GM18499 (cell line): ENCODE data around the gene MFSD11.
A peak's percentile ranks its signal among the peaks of the same experiment; 100 is the strongest.
"Not testable (repeated sequence)": the region's sequence is repeated elsewhere in the genome, so short reads cannot be mapped to it uniquely, and the experiment has no call there.

Experiments
- ATAC-seq: cut with Tn5 transposase; IDR thresholded peaks from one replicate; pipeline ENCODE4 v1.9.1; 2021; ENCODE audit warnings: moderate number of reproducible peaks; ENCODE audit not compliant: insufficient read depth, unreplicated experiment

The MFSD11 gene

DNA sequence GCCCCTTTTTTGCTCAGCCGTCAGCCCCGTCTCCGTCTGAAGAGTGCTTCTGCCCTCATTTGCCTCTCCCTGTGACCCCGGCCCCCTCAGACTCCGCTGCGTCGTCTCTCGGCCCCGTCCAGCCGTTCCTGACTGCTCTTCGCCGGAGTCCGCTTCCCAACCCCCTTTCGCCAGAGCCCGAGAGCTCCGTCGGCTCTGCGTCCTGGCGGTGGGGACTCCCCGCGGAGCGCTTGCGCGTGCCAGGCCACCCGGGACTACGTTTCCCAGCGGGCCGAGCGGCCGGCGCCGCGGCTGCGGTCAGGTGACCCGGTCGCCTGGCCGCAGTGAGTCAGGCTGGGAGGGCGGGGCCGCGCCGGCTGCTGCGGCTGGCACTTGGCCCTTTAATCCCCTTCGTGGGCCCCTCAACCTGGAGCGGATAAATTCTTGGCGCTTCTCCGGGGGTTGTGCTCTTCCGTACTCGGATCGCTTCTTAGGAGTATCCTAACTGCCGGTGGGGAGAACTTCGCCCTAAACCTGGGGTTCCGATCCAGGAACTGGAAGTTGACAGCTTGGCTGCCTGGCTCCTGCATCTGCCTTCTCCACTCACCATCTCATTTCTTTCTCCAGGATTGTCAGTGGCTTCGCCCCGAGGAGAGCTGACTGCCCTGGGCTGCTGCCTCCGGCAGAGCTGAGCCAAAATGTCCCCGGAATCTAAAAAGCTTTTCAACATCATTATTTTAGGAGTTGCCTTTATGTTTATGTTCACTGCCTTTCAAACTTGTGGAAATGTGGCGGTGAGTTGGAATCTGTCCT, at the start of gene MFSD11:
TSS of gene MFSD11 (plus strand) at position 444 of the 792 bp plus-strand sequence. CDS start at position 678, 234 bp downstream.
- peak; percentile 29 for ATAC-seq

DNA sequence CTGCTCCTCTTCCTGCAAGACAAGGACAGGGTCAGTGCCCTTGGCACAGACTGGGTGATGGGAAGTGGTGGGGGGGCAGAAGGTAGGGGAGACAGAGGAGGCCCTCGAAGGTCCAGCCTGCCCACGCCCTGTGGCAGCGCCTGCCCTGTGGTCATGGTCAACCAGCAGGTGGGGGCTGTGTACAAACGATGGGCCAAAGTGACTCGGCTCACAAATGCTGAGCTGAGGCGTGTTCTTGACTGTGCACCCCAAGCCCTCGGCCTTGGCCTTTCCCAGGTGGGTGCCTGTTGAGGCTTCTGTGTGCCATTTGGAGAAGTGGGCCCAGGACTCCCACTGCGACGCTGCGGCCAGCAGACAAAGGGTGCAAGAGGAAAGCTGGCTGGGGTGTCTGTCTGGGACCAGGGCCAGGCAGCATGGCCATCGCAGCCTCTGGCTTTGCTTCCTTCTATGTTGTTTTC, 49.7 kb upstream of the MFSD11 start:
- ATAC-seq = no peak

DNA sequence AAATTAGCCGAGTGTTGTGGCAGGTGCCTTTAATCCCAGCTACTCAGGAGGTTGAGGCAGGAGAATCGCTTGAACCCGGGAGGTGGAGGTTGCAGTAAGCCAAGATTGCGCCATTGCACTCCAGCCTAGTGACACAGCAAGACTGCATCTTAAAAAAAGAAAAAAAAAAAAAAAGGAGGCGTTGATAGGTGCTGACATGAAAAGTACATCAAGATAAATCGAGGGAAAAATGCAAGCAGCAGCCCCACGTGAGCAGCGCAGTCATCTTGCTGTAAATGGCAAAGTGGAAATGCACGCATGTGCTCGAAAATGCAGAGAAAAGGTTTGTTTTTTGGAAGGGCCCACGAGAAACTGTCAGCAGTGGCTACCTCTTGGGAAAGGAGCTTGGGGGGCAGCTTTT, 48.1 kb upstream of the MFSD11 start:
- ATAC-seq = no peak

DNA sequence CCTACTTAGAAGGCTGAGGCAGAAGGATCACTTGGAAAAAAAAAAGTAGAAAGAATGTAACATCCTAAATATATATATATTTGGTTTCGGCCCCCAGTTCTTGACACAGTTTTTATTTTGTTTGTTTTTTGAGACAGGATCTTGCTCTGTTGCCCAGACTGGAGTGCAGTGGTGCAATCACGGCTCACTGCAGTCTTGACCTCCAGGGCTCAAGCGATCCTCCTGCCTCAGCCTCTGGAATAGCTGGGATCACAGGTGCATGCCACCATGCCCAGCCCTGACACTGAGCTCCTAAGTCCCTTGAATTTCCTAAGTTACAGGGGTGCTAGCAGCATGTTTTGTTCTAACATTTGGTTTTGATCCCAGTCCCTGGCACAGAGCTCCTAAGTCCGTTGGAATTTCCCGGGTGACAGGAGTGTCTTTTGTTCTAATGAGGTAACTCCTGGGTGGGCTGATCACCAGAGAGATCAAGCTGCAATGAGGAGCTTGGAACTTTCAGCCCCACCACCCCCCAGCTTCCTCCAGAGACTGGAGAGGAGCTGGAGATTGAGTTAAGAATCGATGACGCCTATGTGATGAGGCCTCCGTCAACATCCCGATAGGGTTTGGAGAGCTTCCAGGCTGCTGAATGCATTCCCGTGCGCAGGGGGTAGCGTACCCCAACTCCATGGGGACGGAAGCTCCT, 47.2 kb upstream of the MFSD11 start:
- no peak for ATAC-seq

DNA sequence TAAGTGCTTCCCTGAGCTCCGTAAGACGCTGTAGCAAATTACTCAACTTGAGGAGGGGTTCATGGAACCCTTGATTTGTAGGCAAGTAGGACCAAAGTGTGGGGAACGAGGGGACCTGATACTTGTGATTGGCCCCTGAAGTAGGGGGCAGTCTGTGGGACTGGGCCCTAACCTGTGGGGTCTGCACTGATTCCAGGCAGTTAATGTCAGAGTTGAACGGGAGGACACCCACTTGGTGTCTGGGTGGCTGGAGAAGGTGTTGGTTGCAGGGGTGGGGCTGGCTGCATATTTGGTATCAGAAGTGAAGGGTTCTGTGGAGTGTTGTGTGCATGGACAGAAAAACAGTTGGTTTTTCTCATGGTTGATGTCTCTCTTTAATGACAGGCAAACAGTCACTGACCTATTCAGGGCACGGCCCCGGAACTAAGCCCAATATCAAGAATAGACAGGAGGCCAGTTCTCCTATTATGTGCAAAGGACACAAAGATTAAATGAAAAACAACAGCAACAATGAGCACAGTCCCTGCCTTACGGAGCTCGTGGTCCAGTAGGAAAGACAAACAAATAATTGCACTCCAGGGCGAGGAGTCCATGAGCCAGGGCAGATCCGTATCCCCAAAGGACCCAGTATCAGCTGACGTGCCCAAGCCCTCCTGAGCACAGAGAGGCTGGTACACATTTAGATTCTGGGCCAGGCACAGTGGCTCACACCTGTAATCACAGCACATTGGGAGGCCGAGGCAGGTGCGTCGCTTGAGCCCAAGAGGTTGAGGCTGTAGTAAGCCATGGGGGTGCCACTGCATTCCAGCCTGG, 46.3 kb upstream of the MFSD11 start:
- no peak for ATAC-seq

DNA sequence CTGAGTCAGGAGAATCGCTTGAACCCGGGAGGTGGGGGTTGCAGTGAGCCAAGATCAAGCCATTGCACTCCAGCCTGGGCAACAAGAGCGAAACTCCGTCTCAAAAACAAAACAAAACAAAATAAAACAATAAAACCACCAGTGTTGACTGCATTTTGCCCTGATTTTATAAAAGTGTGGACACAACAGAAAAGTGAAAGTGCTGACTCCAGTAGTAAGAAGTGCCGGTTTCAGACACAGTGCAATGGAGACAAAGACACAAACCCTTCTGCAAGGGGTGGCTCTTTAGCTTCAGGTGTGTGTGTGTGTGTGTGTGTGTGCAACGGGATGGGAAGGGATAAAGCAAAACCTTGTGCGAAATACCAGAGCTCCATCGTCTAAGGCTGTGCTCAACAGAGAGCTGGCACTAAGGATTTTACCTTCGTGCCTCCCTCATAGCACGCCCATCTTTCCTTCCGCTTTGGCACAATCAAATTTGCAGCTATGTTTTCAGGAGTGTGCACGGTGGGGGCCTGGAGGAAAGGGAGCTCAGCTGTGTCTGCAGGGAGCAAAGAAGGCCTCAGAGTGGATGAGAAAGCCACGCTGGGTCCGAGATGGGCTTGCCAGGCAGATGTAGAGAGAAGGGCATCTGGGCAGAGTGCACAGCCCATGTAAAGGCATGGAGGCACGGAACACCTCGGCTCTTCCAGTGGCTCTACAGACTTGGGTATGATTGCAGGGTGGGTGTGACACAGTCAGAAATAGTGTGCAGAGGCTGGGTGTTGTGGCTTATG, 42.7 kb upstream of the MFSD11 start:
- no peak for ATAC-seq

DNA sequence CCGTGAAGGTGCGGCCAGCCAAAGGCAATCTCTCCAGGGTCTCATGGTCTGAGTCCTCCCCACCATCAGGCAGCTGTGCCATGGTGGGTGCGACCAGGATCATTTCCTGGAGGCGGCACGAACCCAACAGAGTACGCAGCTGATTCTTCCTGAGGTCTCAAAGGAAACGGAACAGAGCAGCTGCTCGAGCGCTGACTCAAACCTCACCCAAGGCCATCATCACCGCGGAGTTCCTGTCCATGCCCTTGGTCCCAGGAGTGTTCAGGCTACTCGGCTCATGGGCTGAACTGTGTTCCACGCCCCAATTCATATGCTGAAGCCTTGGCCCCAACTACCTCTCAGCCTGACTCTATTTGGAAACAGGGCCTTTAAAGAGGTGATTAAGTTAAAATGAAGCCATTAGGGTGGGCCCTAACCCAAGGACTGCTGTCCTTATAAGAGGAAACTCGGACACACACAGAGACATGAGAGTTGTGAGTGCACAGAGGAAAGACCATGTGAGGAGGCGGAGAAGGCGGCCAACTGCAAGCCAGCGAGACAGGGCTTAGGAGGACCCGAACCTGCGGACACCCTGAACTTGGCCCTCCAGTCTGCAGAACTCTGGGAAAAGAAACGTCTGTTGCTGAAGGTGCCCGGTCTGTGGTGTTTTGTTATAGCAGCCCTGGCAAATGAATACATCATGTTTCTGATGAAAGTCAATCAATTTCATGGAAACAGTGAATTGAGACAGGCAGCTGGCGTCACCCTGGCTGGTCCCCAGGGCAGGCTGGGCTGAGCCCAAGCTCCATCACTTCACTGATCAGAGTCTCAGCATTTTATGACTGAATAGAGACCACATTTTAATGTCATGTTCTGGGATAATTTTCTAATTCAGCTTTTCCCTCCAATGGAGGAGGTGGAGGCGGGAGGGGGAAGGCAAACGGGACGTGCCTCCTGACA, 40.9 kb upstream of the MFSD11 start:
- no peak for ATAC-seq

DNA sequence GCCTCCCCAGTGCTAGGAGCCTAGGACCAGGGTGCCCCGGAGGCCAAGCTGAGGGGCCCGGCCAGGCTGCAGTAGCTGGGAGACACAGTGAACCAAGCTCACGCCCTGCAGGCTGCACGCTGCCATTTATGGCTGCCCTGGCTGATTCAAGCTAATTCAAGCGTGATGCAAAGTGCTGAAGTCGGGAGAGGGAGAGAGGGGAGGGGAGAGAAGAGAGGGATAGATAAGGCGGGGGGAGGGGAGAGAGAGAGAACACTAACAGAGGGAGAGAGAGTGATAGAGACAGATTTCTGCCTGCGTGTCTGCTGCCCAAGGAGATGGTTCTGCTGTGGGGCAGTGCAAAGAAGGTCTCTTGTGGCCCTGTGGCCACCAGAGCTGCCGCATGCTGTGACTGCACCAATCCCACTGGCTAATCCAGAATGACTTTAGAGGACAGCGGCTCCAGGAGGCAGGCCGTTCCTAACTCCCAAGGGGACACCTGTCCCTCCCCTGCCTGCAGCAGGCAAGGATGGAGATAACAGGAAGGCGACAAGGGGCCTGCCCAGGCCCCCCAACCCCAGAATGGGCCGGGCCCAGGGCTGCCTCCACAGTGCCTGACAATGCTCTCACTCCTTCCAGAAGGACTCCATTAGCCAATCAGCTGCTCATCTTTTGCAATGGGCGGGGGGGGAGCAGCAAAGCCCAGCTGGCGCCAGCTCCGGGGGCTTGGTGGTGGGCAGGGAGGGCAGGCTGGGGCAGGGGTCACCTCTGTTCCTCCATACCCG, 40.0 kb upstream of the MFSD11 start:
- no peak for ATAC-seq

DNA sequence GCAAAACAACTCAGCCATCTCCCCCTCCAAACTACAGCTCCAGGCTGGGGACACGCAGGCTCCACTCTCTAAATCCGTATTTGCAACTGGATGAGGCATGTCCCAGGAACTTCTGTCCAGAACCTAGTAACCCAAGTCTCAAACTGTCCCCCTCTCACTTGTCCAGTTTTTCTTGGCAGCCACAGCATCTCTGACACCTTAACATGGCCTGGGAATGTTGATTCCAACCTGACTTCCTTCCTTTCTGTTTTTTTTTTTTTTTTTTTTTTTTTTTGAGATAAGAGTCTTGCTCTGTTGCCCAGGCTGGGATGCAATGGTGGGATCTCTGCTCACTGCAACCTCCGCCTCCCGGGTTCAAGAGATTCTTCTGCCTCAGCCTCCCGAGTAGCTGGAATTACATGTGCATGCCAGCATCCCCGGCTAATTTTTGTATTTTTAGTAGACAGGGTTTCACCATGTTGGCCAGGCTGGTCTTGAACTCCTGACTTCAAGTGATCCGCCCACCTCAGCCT, 39.4 kb upstream of the MFSD11 start:
- ATAC-seq = not testable (repeated sequence)

DNA sequence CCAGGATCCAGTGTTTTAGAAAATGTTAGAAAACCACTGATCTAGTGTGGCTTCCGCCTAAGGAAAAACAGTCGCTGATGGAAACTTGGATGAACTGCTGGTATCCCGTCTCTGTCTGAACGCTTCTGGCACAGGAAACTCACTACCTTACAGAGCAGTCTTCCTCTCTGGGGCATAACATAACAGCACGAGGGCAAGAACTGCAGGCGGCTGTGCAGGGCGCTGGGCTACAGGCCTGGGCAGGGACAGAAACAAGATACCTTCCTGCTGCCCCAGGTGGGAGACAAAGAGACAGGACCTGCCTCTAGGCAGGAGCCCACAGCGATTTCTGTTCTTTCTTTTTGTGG, 37.7 kb upstream of the MFSD11 start:
- no peak for ATAC-seq

DNA sequence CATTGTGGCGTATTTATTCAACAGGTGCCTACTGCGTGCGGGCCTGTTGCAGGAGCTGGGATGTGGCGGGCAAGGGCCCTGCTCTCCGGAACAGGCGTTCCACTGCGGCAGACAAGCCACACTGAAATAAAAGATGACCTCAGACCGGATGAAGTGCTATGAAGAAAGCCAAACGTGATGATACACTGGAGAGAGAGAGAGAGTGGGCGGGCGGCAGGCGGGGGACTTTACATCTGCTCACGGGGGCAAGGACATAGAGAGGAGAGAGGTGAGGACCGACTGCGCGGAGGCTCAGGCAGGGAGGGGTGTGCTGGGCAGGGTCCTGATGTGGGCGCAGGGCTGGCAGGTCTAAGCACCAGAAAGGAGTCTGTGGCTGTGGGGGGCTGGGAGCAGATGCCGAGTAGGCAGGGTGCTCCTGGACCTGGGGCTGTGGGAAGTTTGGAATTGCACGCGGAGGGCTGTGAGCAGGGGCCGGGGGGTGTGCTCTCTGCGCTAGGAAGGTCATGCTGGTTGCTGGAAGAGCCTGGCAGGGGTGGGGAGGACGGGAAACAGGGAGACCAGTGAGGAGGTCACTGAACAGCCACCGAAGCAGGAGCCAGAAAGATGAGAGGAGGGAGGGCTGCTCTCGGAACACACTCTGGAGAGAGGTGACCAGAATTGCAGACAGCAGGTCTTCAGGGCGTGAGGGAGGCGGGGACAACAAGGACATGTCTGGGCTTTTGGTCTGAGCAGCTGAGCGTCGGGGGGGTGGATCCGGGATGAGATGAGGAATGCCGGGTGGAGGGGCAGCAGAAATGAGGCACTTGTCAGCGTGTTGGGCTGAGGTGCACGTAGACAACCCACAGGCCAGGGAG, 37.1 kb upstream of the MFSD11 start:
- no peak for ATAC-seq

DNA sequence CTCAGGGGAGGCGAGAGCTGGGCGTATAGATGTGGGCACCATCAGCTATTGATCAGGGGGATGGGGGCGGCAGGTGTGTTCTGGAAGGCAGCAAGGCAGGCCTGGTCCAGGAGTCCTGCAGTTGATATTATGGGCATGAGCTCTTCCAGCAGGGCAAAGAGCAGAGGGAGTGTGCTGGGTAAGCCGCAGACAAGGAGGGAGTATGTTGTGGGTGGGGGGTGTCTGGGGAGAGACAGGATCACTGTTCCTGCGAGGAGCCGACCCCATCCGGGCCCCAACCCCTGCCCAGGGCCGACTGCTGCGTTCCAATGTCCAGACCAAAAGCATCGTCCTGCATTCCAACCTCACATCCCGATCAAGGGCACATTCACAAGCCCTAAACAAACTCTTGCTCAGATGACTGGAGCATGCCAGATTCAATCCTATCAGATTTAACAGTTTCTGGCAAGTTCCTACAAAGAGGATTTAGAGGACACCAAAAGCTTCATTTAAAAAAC, 36.4 kb upstream of the MFSD11 start:
- no peak for ATAC-seq

DNA sequence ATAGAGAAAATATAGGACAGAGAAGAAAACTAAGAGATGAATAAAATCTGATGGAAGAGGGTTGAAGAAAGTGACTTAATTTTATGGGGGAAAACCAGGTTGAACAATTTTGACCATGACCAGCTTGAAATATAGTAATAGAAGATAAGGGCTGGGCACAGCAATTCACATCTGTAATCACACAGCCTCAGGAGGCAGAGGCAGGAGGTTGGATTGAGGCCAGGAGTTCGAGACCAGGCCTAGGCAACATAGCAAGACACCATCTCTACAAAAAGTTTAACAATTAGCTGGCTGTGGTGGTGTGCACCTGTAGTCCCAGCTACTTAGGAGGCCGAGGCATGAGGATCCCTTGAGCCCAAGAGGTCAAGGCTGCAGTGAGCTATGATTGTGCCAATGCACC, 35.8 kb upstream of the MFSD11 start:
- ATAC-seq = no peak

DNA sequence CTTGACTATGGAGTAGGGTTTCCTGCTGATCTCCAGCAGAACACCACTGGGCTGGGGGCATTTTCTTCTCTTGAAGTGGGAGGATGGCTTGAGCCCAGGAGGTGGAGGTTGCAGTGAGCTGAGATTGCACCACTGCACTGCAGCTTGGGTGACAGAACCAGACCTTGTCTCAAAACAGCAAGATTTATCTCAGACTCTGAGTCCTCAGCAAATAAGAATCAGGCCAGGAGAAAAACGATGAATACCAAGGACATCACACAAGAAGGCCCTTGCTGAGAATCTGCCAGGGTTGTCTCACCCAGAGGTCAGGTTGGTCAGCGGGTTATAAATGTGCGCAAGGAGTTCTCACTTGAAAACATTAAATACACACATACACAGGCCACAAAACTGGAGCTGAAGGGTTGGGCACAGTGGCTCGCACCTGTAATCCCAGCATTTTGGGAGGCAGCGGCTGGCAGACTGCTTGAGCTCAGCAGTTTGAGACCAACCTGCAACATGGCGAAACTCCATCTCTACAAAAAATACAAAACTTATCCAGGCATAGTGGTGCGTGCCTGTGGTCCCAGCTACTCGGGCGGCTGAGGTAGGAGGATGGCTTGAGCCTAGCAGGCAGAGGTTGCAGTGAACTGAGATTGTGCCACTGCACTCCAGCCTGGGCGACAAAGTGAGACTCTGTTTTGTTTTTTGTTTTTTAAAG, 34.8 kb upstream of the MFSD11 start:
- ATAC-seq = no peak

DNA sequence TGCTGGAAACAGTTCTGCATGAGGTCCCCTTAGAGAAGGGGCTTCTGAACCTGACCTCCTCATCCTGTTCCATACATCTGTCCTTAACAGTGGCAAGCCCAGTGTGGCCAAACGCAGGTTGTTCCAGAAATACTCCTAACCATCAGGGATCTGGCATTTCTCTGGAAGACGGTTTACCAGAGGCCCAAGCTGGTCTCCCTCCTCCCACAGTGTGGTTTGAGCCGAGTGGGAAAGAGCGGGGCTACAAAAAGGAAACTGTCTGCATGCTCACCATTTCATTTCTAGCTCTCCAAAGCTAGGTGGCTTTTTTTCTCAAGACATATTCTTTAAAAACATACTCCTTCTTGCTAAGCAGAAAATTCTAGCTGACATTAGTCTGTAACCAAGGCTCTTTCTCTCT, 33.1 kb upstream of the MFSD11 start:
- no peak for ATAC-seq

DNA sequence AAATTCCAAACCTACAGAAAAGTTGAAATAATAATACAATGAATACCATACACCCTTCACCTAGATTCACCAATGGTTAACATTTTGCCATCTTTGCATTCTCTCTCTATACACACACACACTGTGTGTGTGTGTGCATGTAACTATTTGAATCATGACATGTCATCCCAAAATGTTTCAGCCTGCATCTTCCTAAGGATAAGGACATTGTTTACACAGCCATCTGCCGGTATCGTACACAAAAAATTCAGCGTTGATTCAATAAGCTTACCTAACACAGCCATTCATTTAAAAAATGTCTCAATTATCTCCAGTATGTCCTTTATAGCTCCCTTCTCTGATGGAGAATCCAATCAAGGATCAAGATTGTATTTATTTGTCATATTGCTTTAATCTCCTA, 31.1 kb upstream of the MFSD11 start:
- no peak for ATAC-seq
